NCI-H146 (cell line): ENCODE results near the gene SARNP.
"Not testable (repeated sequence)": the region's sequence is repeated elsewhere in the genome, so short reads cannot be mapped to it uniquely, and the experiment has no call there.

Source experiments
- DNase-seq: peaks from one replicate; lab custom pipeline; 2025; lab: John Stamatoyannopoulos, UW

The SARNP gene

GRCh38 chr12:55839345-55840140, 22.0 kb upstream of the SARNP start:
- no peak for DNase-seq

GRCh38 chr12:55838361-55838760, 20.8 kb upstream of the SARNP start:
- DNase-seq = no peak

- not testable (repeated sequence) for DNase-seq
These were observed 16.9 kb upstream of the SARNP start for GRCh38 chr12:55834400-55834799.

- DNase-seq = no peak
These were observed 15.5 kb upstream of the SARNP start for GRCh38 chr12:55833056-55833455.

- DNase-seq = no peak
These were observed 13.9 kb upstream of the SARNP start for GRCh38 chr12:55831447-55831815.

GRCh38 chr12:55830601-55831446, 13.3 kb upstream of the SARNP start:
- DNase-seq = peak; percentile 72

- DNase-seq = peak; percentile 89
These were observed 12.6 kb upstream of the SARNP start for GRCh38 chr12:55829967-55830600.

- DNase-seq = no peak
These were observed 10.8 kb upstream of the SARNP start for GRCh38 chr12:55828357-55828756.

- no peak for DNase-seq
These were observed 10.3 kb upstream of the SARNP start for GRCh38 chr12:55827806-55828205.

GRCh38 chr12:55824726-55825125, 7.2 kb upstream of the SARNP start:
- DNase-seq = no peak

GRCh38 chr12:55823419-55823818, 5.9 kb upstream of the SARNP start:
- no peak for DNase-seq

GRCh38 chr12:55822228-55822627, 4.7 kb upstream of the SARNP start:
- DNase-seq = no peak

- DNase-seq = no peak
These were observed 3.2 kb upstream of the SARNP start for GRCh38 chr12:55820679-55821078.

GRCh38 chr12:55818886-55819285, 1.4 kb upstream of the SARNP start:
- no peak for DNase-seq

- no peak for DNase-seq
These were observed 710 bp upstream of the SARNP start for GRCh38 chr12:55818140-55818728.

GRCh38 chr12:55816881-55817344, 611 bp downstream of the SARNP start:
- no peak for DNase-seq

GRCh38 chr12:55815473-55815872, 2.1 kb downstream of the SARNP start:
- no peak for DNase-seq

- DNase-seq = no peak
These were observed 3.3 kb downstream of the SARNP start for GRCh38 chr12:55814257-55814656.

GRCh38 chr12:55812088-55812487, 5.4 kb downstream of the SARNP start:
- DNase-seq = no peak

- no peak for DNase-seq
These were observed 8.2 kb downstream of the SARNP start for GRCh38 chr12:55809274-55809673.

GRCh38 chr12:55806982-55807381, 10.5 kb downstream of the SARNP start:
- DNase-seq = no peak

- no peak for DNase-seq
These were observed 20.0 kb downstream of the SARNP start for GRCh38 chr12:55797550-55797949.
